ENCODE results near the gene JMJD8. TPM values are rescaled to one million over a fixed set of nuclear protein-coding genes. Genes with fewer than 3 reads are reported as not detected.

Gene JMJD8
- total and polyA plus RNA-seq, 4 donors, result 21.2 to 52.6 (median 33.4) TPM

- H3K36me3 ChIP-seq (ENCODE audit: control insufficient read depth in 4 of 4, insufficient read depth in 3 of 4, low read depth in 1 of 4, low read length in 3 of 4), result peaks cover 7 to 18% (median 8%) of the 10 kb centered on the region in 4 donors
- peaks cover 26 to 53% (median 43%) of the 10 kb centered on the region in 4 donors for H3K4me1 ChIP-seq (ENCODE audit: control insufficient read depth in 4 of 4, insufficient read depth in 4 of 4, low read length in 3 of 4)
- 95% methylated on average over 51 of the region's 51 CpGs for WGBS
- no peaks in the 10 kb centered on the region for H3K27me3 ChIP-seq (ENCODE audit: control insufficient read depth in 4 of 4, insufficient read depth in 4 of 4, low read length in 3 of 4)
- H3K9me3 ChIP-seq (ENCODE audit: control insufficient read depth in 4 of 4, low read length in 3 of 4), result no peaks in the 10 kb centered on the region
- H3K9ac ChIP-seq (ENCODE audit: low read depth in 1 of 2, low read length in 2 of 2), result no peak overlapping the region
- TF ChIP-seq RXRA (IDR thresholded peaks at IDR 0.05) (no peak), CTCF (IDR thresholded peaks at IDR 0.05; ENCODE audit: low read depth, low read length, missing input control) (no peak), JUND (IDR thresholded peaks at IDR 0.05) (no peak), ZBTB33 (IDR thresholded peaks at IDR 0.05) (no peak), EGR1 (IDR thresholded peaks at IDR 0.05; ENCODE audit: low read depth in 2 of 2) (no peak), TAF1 (conservative IDR thresholded peaks at IDR 0.05) (no peak), MAX (IDR thresholded peaks at IDR 0.05) (no peak), HNF4G (IDR thresholded peaks at IDR 0.05) (no peak), HNF4A (conservative IDR thresholded peaks at IDR 0.05) (no peak), SP1 (IDR thresholded peaks at IDR 0.05) (no peak), RAD21 (IDR thresholded peaks at IDR 0.05) (no peak), GABPA (IDR thresholded peaks at IDR 0.05 in 1 of 2, conservative IDR thresholded peaks at IDR 0.05 in 1 of 2) (no peak), YY1 (IDR thresholded peaks at IDR 0.05) (no peak), REST (IDR thresholded peaks at IDR 0.05) (no peak), NR2F2 (IDR thresholded peaks at IDR 0.05) (no peak), FOXA2 (IDR thresholded peaks at IDR 0.05) (no peak), ATF3 (IDR thresholded peaks at IDR 0.05) (no peak), FOXA1 (IDR thresholded peaks at IDR 0.05) (no peak)
- H3K4me3 ChIP-seq (ENCODE audit: low read depth in 1 of 3, low read length in 3 of 3), result no peak overlapping the region
- no peak for DNase-seq (ENCODE audit: low spot score)
- H3K27ac ChIP-seq (ENCODE audit: low read depth in 1 of 2, low read length in 2 of 2), result no peak overlapping the region
These were observed 2.5 kb upstream of the JMJD8 start for GRCh38 chr16:686459-687260.
